Esophagus mucosa (tissue), 1 donor: ENCODE results near the gene VSTM2B. TPM values are rescaled to one million over a fixed set of nuclear protein-coding genes. Genes with fewer than 3 reads are reported as not detected.
"Not testable (repeated sequence)": the region's sequence is repeated elsewhere in the genome, so short reads cannot be mapped to it uniquely, and the experiment has no call there.

Source experiments
- ATAC-seq: fragments of 200-7000 bp; cut with Tn5 transposase; one replicate; pipeline ENCODE4 v1.9.1; 2020
- total RNA-seq: library from RNA; stranded (reverse); gene quantifications from one replicate; pipeline ENCODE4 v1.2.4, GENCODE V29; 2023
- donor health status: DM: yes; HTN: yes; CAD: no.

The VSTM2B gene
- not detected for total RNA-seq

GRCh38 chr19:29525901-29526729, at the start of gene VSTM2B:
Gene VSTM2B, plus strand, starts transcription at chr19:29525994. Its CDS starts 590 bp downstream, at chr19:29526584.
- ATAC-seq = no peak

- no peak for ATAC-seq
Observed at GRCh38 chr19:29476528-29476927, 49.3 kb upstream of the VSTM2B start.

DNA sequence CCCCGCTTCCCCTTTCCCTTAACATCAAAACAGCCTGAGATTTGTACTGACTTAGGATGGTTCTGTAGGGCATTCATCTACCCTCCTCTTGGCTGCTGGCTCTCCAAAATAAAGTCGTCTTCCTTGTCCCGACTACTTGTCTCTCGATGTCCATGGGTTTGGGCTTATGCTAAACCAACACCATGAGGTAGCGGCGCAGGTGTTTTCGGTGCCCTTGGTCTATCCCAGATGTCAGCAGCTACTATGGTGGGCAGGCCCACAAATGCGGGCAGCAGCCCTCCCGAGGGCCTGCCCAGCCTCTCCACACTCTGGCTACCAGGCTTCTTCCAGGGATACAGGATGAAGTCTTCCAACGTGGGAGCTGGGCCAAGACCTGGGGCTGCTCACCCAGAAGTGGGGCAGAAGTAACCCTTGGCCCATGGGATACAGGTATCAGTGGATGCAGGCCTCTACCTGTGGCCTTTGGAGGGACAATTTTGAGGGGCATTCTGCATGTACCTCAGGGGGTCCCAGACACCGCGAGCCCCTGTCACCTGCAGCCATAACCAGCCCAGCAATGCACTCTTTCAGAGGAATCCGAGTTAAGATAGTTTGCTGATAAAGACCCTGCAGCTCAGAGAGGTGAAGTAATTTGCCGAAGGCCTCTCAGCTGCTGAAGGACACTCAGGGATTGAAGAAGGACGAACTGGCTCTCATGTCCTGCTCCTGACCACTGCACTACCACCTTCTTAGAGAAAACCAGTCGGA, 47.8 kb upstream of the VSTM2B start:
- no peak for ATAC-seq

- ATAC-seq = no peak
Observed at GRCh38 chr19:29478578-29479565, 46.9 kb upstream of the VSTM2B start.

GRCh38 chr19:29479941-29480340, 45.9 kb upstream of the VSTM2B start:
- no peak for ATAC-seq

DNA sequence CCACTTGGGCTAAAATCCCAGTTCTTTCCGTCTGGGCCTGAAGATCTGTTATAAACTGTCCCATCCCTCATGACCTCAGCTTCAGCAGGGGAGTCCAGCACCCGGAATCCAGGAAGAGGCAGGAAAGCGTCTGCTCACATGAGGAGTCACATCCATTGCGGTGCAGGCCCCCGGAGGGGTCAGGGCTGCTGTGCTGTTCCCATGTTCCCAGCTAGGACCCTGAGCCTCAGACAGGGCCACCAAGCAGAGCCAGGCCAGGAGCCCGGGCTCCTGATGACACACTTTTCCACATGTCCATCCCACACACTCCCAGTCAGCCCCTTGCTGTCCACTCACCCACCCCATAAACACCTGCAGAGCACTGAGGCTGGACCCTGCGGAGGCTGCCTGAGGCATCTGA, 45.3 kb upstream of the VSTM2B start:
- ATAC-seq = no peak

- ATAC-seq = no peak
Observed at GRCh38 chr19:29482855-29483640, 42.7 kb upstream of the VSTM2B start.

DNA sequence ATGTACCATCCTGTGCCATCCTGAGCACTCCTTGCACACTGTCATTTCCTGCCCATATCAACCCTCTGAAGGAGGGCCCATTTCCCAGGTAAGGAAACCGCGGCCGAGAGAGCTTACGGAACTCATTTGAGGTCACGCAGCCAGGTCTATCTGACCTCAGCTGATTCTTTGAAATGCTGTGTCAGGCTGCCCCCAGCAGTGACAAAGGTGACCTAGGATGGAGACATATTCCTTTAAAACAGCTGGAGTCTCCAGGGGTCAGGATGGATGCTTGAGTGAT, 42.2 kb upstream of the VSTM2B start:
- no peak for ATAC-seq

DNA sequence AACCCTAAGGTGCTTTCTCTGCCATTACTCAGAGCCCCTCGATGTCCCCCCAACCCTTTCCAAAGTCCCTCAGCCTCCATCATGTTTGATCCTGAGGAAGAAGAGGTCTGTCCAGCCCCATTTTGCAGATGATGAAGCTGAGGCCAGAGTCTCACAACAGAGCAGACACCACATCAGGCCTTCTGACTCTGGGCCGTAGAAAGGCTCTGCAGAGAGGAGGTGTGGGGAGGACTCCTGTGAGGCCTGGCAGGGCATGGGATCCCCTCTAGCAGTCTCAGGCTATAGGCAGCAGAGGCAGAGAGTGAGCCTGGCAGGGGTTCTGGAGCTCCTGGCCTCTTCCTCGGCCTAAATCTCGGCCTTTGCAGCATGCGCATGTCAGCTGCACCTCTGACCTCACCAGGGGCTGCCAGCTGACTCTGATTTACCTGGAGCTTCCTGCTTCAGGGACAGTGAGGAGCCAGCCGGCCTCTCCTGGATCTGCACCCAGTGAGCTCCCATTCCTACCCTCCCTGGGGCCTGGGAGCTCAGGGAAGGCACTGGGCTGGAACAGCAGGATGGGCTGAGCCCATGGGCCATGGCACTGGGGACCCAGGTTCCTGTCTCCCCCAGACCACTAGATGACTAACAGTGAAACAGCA, 41.7 kb upstream of the VSTM2B start:
- ATAC-seq = no peak

DNA sequence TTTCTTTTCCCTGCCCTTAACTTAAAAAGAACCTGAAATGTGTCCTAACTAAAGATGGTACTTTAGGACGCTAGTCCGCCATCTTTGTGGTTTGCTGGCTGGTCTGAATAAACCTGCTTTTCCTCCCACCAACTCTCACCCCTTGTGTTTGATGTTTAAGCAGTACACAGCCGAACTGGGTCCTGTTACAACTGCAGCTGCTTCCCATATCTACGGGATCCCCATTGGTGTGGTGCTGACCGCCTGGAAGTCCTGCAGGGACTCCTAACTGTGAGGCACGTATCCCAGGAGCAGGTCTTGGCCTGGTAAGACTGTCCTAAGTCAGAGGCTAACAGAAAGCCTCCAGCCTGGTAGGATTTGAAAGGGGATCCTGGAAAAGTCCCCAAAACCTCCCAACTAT, 40.9 kb upstream of the VSTM2B start:
- no peak for ATAC-seq

DNA sequence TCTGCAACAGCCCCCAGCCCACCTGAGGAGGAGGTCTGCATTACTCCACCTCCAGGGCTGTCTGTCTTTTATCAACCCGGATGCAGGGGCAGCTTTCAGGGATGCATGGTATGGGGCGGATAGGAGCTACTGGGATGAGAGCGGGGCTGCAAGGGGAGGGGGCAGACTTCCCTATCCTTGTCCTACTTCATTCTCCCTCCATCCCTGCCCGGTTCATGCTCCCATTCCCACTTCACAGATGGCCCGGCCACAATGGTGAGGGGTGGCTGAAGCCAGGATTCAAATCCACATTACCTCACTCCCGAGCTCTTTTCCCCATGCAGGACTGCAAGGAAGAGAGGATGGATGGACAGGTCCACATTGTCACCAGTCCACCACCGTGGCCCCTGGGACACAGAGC, 40.5 kb upstream of the VSTM2B start:
- no peak for ATAC-seq

DNA sequence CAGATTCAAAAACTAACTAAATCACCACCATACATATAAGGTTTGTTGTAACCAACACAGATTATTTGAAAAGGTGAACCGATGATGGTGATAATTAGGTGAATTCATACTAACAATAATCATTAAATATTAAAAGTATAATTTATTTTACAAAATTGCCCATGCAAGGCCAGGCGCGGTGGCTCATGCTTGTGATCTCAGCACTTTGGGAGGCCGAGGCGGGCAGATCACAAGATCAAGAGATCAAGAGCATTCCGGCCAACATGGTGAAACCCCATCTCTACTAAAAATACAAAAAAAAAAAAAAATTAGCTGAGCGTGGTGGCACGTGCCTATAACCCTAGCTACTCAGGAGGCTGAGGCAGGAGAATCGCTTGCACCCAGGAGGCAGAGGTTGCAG, 38.8 kb upstream of the VSTM2B start:
- ATAC-seq = not testable (repeated sequence)

- no peak for ATAC-seq
Observed at GRCh38 chr19:29487432-29487831, 38.4 kb upstream of the VSTM2B start.

DNA sequence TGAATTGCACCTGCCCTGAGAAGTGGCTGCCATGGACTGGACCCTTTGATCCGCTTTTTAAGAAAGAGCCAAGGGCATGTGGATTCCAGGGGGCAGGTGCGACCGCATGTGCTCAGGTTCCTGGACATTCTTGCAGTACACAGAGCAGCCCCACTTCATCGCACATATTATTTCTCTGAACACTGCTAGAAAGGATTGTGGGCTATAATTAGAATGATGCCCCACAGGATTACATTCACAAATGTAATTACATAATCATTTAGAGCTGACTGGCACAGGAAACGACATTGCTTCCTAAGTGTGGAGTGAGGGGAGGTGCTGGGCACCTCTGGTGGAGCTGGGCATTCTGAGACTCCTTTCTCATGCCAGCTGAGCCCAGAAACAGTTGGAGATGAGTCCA, 37.5 kb upstream of the VSTM2B start:
- ATAC-seq = no peak

DNA sequence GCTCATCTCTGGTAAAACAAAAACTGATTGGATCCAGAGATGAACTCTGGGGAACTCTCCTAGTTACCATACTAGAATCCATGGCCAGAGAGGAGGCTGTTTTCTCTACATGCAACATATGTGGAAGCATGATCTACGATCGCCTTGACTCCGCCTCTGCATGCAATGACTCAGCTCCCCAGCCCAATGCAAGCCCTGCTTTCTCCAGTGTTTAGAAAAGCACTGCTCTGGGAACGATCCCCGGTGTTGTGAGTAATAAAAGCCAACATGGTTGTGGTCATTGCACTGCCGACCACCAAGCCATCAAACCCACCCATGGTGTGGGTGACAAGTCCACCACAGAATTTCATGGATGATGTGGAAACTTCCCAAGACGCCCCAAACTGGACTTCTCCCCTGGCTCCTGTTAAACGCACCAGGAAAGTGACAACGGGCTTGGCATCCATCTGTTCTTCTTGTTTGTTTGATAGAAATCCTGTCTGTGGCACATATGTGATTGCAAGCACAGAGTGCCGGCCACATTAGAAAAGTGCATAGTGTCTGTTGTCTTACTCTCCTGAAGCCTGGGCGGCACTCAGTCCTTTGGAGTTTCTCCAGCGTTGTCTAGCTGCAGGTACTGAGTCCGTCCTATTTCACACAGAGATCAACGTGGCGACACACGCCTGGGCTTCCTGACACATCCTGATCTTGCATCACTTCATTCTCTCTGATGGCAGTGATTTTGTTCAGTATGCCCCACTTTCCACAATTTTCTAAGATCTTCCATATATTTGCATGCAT, 36.4 kb upstream of the VSTM2B start:
- no peak for ATAC-seq

GRCh38 chr19:29491491-29491890, 34.3 kb upstream of the VSTM2B start:
- no peak for ATAC-seq

- ATAC-seq = no peak
Observed at GRCh38 chr19:29491995-29492577, 33.7 kb upstream of the VSTM2B start.

GRCh38 chr19:29492769-29493168, 33.0 kb upstream of the VSTM2B start:
- ATAC-seq = no peak

DNA sequence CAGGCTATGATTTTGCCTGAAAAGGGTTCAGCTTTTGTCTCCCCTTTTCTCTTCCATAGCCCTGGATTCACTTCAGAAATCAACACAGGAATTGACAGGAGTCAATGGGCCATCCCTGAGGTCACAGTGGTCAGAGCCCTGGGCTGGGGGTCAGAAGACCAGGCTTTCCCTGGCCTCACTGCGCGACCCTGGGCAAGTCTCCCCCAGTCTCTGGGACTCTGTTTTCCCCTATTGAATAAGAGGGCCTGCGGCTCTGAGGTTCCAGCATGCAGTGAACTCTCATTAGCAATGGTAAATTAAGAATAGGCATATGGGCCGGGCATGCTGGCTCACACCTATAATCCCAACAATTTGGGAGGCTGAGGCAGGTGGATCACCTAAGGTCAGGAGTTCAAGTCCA, 30.7 kb upstream of the VSTM2B start:
- no peak for ATAC-seq

DNA sequence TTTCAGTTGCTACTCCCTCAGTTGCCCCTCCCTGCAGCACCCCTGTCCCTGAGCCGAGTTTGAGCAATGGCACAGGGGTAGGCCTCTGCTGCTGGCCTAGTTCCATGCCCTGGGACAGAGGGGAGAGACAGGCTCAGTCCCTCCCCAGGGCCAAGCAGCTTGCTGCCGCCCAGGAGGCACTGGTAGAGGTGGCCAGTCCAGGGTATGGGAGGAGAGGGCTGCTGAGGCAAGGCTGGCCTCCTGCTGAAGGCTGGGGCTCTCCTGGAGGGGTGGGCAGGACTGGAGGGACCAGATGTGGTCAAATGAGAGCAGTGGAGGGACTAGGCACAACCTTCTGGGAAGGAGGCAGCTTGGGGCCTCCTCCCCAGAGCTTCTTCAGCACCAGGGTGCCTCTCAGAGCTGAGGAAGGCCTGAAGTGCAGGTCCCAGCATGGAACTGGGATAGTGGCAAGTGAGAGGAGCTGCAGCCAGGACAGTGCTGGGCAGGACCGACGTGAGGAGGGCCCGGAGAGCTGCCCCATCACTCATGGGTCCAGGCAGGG, 29.8 kb upstream of the VSTM2B start:
- ATAC-seq = peak; percentile 15
